Measurements from ENCODE around the gene GAS7. TPM values are rescaled to one million over a fixed set of nuclear protein-coding genes. Genes with fewer than 3 reads are reported as not detected.

GAS7 gene
- total and polyA plus RNA-seq, 8 donors, result 30.4 to 83.4 (median 40.1) TPM

DNA sequence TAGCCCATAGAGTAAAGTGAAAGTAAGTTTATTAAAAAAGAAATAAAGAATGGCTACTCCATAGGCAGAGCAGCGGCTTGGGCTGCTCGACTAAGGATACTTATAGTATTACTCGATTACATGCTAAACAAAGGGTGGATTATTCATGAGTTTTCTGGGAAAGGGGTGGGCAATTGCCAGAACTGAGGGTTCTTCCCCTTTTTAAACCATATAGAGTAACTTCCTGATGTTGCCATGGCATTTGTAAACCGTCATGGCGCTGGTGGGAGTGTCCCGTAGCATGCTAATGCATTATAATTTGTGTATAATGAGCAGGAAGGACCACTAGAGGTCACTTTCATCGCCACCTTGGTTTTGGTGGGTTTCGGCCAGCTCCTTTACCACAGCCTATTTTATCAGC is 13.3 kb upstream of the GAS7 start:
- intact Hi-C loops (cut with DNase I), result no loop called here
- TF ChIP-seq, protein P1, sequence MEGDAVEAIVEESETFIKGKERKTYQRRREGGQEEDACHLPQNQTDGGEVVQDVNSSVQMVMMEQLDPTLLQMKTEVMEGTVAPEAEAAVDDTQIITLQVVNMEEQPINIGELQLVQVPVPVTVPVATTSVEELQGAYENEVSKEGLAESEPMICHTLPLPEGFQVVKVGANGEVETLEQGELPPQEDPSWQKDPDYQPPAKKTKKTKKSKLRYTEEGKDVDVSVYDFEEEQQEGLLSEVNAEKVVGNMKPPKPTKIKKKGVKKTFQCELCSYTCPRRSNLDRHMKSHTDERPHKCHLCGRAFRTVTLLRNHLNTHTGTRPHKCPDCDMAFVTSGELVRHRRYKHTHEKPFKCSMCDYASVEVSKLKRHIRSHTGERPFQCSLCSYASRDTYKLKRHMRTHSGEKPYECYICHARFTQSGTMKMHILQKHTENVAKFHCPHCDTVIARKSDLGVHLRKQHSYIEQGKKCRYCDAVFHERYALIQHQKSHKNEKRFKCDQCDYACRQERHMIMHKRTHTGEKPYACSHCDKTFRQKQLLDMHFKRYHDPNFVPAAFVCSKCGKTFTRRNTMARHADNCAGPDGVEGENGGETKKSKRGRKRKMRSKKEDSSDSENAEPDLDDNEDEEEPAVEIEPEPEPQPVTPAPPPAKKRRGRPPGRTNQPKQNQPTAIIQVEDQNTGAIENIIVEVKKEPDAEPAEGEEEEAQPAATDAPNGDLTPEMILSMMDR (IDR thresholded peaks at IDR 0.05), result no peak
- no peak for ATAC-seq

DNA sequence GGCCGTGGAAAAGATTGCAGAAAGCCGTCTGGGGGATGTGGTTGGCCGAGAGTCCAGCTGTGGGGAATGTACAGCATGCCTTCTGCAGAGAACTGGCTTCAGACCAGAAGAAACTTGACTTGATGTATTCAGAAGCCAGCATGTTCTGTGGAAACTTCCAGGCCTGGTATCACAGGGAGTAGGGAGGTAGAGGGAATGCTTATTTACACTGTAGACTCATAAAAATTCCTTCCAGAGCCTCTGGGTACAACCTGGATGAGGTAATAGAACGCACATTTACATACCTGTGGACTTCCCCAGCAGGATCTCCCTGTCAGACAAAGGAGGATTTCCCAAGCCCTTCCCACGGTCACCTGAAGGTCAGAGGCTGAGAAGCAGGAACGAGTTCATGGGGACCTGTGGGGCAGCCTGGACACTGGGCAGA is 11.8 kb upstream of the GAS7 start:
- Histone ChIP-seq H3K27ac (no peak overlapping the region), H3K4me1 (peaks cover 0 to 23% of the 10 kb centered on the region in 2 donors), H3K9me3 (peaks cover 0 to 11% of the 10 kb centered on the region in 2 donors), H3K4me3 (no peak overlapping the region), H3K36me3 (no peaks in the 10 kb centered on the region), H3K27me3 (no peaks in the 10 kb centered on the region)
- ATAC-seq, result peak; percentile 41
- TF ChIP-seq, protein P1 (IDR thresholded peaks at IDR 0.05), result no peak
- peak in 2 of 4 donors; percentile 61 to 80 for DNase-seq
- intact Hi-C loops (cut with DNase I), result no loop called here

More for the DNA sequence above, 13.3 kb upstream of the GAS7 start:
- Histone ChIP-seq H3K4me1 (peaks cover 0 to 23% of the 10 kb centered on the region in 2 donors), H3K36me3 (no peaks in the 10 kb centered on the region), H3K27ac (no peak overlapping the region), H3K4me3 (no peak overlapping the region), H3K27me3 (no peaks in the 10 kb centered on the region), H3K9me3 (no peaks in the 10 kb centered on the region)
- DNase-seq, result no peak

GRCh38 chr17:10208604-10209193 is 10.3 kb upstream of the GAS7 start:
- no peak for DNase-seq
- Histone ChIP-seq H3K27me3 (no peaks in the 10 kb centered on the region), H3K27ac (peak overlapping the region in 1 of 2 donors; percentile 57), H3K4me1 (peaks cover 0 to 23% of the 10 kb centered on the region in 2 donors), H3K36me3 (no peaks in the 10 kb centered on the region), H3K4me3 (no peak overlapping the region), H3K9me3 (peaks cover 0 to 20% of the 10 kb centered on the region in 2 donors)
- intact Hi-C loops (cut with DNase I), result no loop called here
- ATAC-seq, result no peak
- TF ChIP-seq, protein P1 (IDR thresholded peaks at IDR 0.05), result no peak

- Histone ChIP-seq H3K4me1 (peaks cover 0 to 23% of the 10 kb centered on the region in 2 donors), H3K27me3 (peaks cover 0 to 5% of the 10 kb centered on the region in 2 donors), H3K4me3 (no peak overlapping the region), H3K27ac (no peak overlapping the region), H3K9me3 (peaks cover 0 to 20% of the 10 kb centered on the region in 2 donors), H3K36me3 (no peaks in the 10 kb centered on the region)
- ATAC-seq (no peak), DNase-seq (no peak)
- TF ChIP-seq, protein P1 (IDR thresholded peaks at IDR 0.05), result no peak
- intact Hi-C loops (cut with DNase I), result no loop called here
Measured at GRCh38 chr17:10207153-10207552, 8.7 kb upstream of the GAS7 start.

GRCh38 chr17:10205549-10206185 is 7.3 kb upstream of the GAS7 start:
- Histone ChIP-seq H3K27me3 (peaks cover 0 to 14% of the 10 kb centered on the region in 2 donors), H3K36me3 (no peaks in the 10 kb centered on the region), H3K27ac (no peak overlapping the region), H3K9me3 (peaks cover 0 to 20% of the 10 kb centered on the region in 2 donors), H3K4me1 (peaks cover 0 to 23% of the 10 kb centered on the region in 2 donors), H3K4me3 (no peak overlapping the region)
- ATAC-seq (no peak), DNase-seq (no peak)
- TF ChIP-seq, protein P1 (IDR thresholded peaks at IDR 0.05), result no peak
- intact Hi-C loops (cut with DNase I), result no loop called here
